B cell (primary cell): ENCODE data around the gene ECT2L. TPM values are rescaled to one million over a fixed set of nuclear protein-coding genes. Genes with fewer than 3 reads are reported as not detected.

Source experiments
- ATAC-seq: fragments of 200-7000 bp; cut with Tn5 transposase; one replicate; pipeline ENCODE4 v1.10.0; 2021; ENCODE audit warnings: low read depth, mild to moderate bottlenecking, moderate number of reproducible peaks, moderate library complexity
- CTCF ChIA-PET: fragments of 350-600 bp; sonication (Branson Sonifier 250); formaldehyde crosslinking; loops from one replicate; lab custom pipeline; 2021; ENCODE audit warnings: antibody characterized with exemption, inconsistent platforms; lab: Charles Lee
- POLR2A ChIA-PET: fragments of 350-600 bp; sonication (Branson Sonifier 250); formaldehyde crosslinking; loops from one replicate; lab custom pipeline; 2021; ENCODE audit warnings: antibody characterized with exemption; lab: Charles Lee
- DNase-seq: peaks from one replicate; pipeline ENCODE4 v3.0.0; 2013
- H2AFZ ChIP-seq: 2 replicates; pipeline ENCODE4 v1.6.1; 2012; ENCODE audit warnings: mild to moderate bottlenecking, low read depth, low read length; ENCODE audit not compliant: insufficient read depth, poor library complexity, severe bottlenecking
- H3K27ac ChIP-seq, 2 donors: 1 replicate in 1 of 2; 2 replicates in 1 of 2; pipeline ENCODE4 v1.5.1; 2012 to 2013; ENCODE audit warnings: low read length in 2 of 2, mild to moderate bottlenecking in 2 of 2, moderate library complexity in 1 of 2
- H3K27me3 ChIP-seq, 4 experiments: fragments of 200-600 bp in 1 of 4; sonication (generic) in 1 of 4; replicated peaks in 1 of 4; 1 replicate in 2 of 4; 2 replicates in 2 of 4; pipeline versions ENCODE4 v1.6.1 to v1.7.0; 2013 to 2016; ENCODE audit warnings: low read length in 3 of 4, mild to moderate bottlenecking in 2 of 4, mixed read lengths in 1 of 4, moderate library complexity in 1 of 4; ENCODE audit not compliant: insufficient read depth in 4 of 4, control insufficient read depth in 3 of 4; ENCODE audit errors: control extremely low read depth in 1 of 4
- H3K36me3 ChIP-seq, 2 experiments: replicated peaks in 1 of 2; 1 replicate in 1 of 2; 2 replicates in 1 of 2; pipeline versions ENCODE4 v1.6.1 to v1.7.1; 2013; ENCODE audit warnings: low read length in 1 of 2; ENCODE audit not compliant: insufficient read depth in 2 of 2, control insufficient read depth in 1 of 2; ENCODE audit errors: control extremely low read depth in 1 of 2, extremely low read depth in 1 of 2
- H3K4me1 ChIP-seq, 2 donors: fragments of 200-600 bp in 1 of 2; sonication (generic) in 1 of 2; 1 replicate in 1 of 2; 2 replicates in 1 of 2; pipeline versions ENCODE4 v1.5.1 to v1.6.1; 2013 to 2017; ENCODE audit warnings: low read length in 2 of 2; ENCODE audit not compliant: control insufficient read depth in 2 of 2, insufficient read depth in 2 of 2
- H3K4me2 ChIP-seq: replicated peaks from 2 replicates; pipeline ENCODE3; 2012; ENCODE audit warnings: mild to moderate bottlenecking, low read depth, low read length; ENCODE audit not compliant: poor library complexity, severe bottlenecking
- H3K4me3 ChIP-seq, 5 experiments: fragments of 200-600 bp in 1 of 5; sonication (generic) in 1 of 5; 1 replicate in 3 of 5; 2 replicates in 2 of 5; pipeline versions ENCODE4 v1.5.1 to v1.7.0; 2011 to 2016; ENCODE audit warnings: low read length in 4 of 5, mild to moderate bottlenecking in 4 of 5, low read depth in 2 of 5, control low read depth in 1 of 5, moderate library complexity in 1 of 5; ENCODE audit not compliant: insufficient read depth in 1 of 5; ENCODE audit errors: control extremely low read depth in 1 of 5, extremely low read depth in 1 of 5
- H3K79me2 ChIP-seq: fragments of 200-600 bp; sonication (generic); one replicate; pipeline ENCODE4 v1.6.0; 2016; ENCODE audit warnings: low read length; ENCODE audit not compliant: control insufficient read depth, insufficient read depth
- H3K9ac ChIP-seq: fragments of 200-600 bp; sonication (generic); 2 replicates; pipeline ENCODE4 v1.6.1; 2017; ENCODE audit warnings: mild to moderate bottlenecking, low read length, moderate library complexity
- H3K9me3 ChIP-seq, 3 donors: one replicate each; pipeline versions ENCODE4 v1.6.1 to v1.7.1; 2013; ENCODE audit warnings: low read length in 2 of 3; ENCODE audit not compliant: control insufficient read depth in 2 of 3, insufficient read depth in 1 of 3; ENCODE audit errors: control extremely low read depth in 1 of 3
- H4K20me1 ChIP-seq: 2 replicates; pipeline ENCODE4 v1.6.0; 2012; ENCODE audit warnings: mild to moderate bottlenecking, low read length; ENCODE audit not compliant: insufficient read depth, control insufficient read depth, poor library complexity, severe bottlenecking
- H3K27ac Mint-ChIP-seq: one replicate; pipeline ENCODE4 v1.8.0; 2021; ENCODE audit warnings: mixed read lengths
- H3K27me3 Mint-ChIP-seq: one replicate; pipeline ENCODE4 v1.8.0; 2021; ENCODE audit warnings: mixed read lengths
- H3K4me1 Mint-ChIP-seq: one replicate; pipeline ENCODE4 v1.8.0; 2021; ENCODE audit warnings: mixed read lengths
- H3K4me3 Mint-ChIP-seq: one replicate; pipeline ENCODE4 v1.8.0; 2021; ENCODE audit warnings: mixed read lengths
- H3K9me3 Mint-ChIP-seq: one replicate; pipeline ENCODE4 v1.8.0; 2022; ENCODE audit warnings: mixed read lengths; ENCODE audit not compliant: insufficient read depth
- EZH2 ChIP-seq: IDR thresholded peaks from 2 replicates; pipeline ENCODE4 v1.6.1; 2012; ENCODE audit warnings: borderline replicate concordance, low read depth, mild to moderate bottlenecking, moderate library complexity, low read length; ENCODE audit not compliant: insufficient read depth, poor library complexity, severe bottlenecking
- WGBS: methylation state at CpG from one replicate; pipeline ENCODE4 v1.1.5; 2013; ENCODE audit warnings: missing lambda C conversion rate; ENCODE audit not compliant: insufficient coverage; 5-methylcytosine and 5-hydroxymethylcytosine counted together
- intact Hi-C: fragments of 100-400 bp; cut with micrococcal nuclease; formaldehyde crosslinking; loops from one replicate; pipeline ENCODE4 v1.10.0; 2022
- polyA plus RNA-seq: library from polyadenylated mRNA; depleted of rRNA; stranded (reverse); fragments of >200 nt; gene quantifications from 2 replicates; pipeline ENCODE4 v1.2.3, GENCODE V29; 2012
- total RNA-seq, 2 donors: library from RNA; stranded (reverse); fragments of 120-200 nt in 1 of 2; gene quantifications; 1 replicate in 1 of 2; 2 replicates in 1 of 2; pipeline versions ENCODE4 v1.2.3 to v1.2.4, GENCODE V29; 2013 to 2022
- TF ChIP-seq, protein P1 (sequence below): fragments of 200-600 bp; IDR thresholded peaks from one replicate; pipeline ENCODE4 v1.8.0; 2022; ENCODE audit warnings: antibody characterized with exemption, mild to moderate bottlenecking

ECT2L gene
- total and polyA plus RNA-seq, 2 donors (not counting 1 experiment from before 2014, with no cell fraction given), result not detected

DNA sequence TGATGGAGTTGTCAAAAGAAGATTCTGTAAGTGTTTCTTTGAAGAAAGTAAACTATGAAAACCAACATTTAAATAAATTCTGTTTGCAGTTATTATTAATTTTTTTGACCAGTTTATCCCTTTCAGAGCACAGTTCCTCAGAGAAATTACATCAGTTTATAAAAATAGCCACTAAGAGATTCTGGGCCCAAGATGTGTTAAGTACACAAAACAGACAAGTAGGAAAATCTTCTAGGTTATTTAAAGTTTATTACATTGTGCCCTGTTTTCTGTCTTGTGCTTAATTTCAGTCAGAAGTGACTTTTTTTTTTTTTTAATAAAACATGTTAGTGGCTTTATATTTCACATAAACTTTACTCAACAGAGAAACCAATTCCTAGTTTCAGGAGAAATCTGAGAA, 72.3 kb downstream of the ECT2L start:
- H3K27ac ChIP-seq, result no peak overlapping the region
- H3K4me3 ChIP-seq, result no peak overlapping the region
- peaks cover 6% of the 10 kb centered on the region for H3K4me1 Mint-ChIP-seq
- no peak overlapping the region for H3K4me3 Mint-ChIP-seq
- no peaks in the 10 kb centered on the region for H4K20me1 ChIP-seq
- H3K9me3 ChIP-seq, result peaks cover 0 to 3% (median 0%) of the 10 kb centered on the region in 3 donors
- DNase-seq (no peak), ATAC-seq (no peak)
- H3K27ac Mint-ChIP-seq, result no peak overlapping the region
- POLR2A ChIA-PET, result interaction anchor here (0.7 kb wide), 1 partner anchor 47 kb away, joined by 3 read pairs; no protein-coding TSS in a partner anchor
- no peak overlapping the region for H3K9ac ChIP-seq
- no peaks in the 10 kb centered on the region for H3K36me3 ChIP-seq
- no peaks in the 10 kb centered on the region for H3K27me3 Mint-ChIP-seq
- H3K27me3 ChIP-seq, result no peaks in the 10 kb centered on the region
- no peak overlapping the region for H2AFZ ChIP-seq
- TF ChIP-seq EZH2, result no peak
- TF ChIP-seq, protein P1, sequence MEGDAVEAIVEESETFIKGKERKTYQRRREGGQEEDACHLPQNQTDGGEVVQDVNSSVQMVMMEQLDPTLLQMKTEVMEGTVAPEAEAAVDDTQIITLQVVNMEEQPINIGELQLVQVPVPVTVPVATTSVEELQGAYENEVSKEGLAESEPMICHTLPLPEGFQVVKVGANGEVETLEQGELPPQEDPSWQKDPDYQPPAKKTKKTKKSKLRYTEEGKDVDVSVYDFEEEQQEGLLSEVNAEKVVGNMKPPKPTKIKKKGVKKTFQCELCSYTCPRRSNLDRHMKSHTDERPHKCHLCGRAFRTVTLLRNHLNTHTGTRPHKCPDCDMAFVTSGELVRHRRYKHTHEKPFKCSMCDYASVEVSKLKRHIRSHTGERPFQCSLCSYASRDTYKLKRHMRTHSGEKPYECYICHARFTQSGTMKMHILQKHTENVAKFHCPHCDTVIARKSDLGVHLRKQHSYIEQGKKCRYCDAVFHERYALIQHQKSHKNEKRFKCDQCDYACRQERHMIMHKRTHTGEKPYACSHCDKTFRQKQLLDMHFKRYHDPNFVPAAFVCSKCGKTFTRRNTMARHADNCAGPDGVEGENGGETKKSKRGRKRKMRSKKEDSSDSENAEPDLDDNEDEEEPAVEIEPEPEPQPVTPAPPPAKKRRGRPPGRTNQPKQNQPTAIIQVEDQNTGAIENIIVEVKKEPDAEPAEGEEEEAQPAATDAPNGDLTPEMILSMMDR, result no peak
- H3K9me3 Mint-ChIP-seq, result no peaks in the 10 kb centered on the region
- intact Hi-C loops, result no loop called here
- no peaks in the 10 kb centered on the region for H3K4me1 ChIP-seq
- CTCF ChIA-PET, result no interaction called here
- no peaks in the 10 kb centered on the region for H3K79me2 ChIP-seq
- H3K4me2 ChIP-seq, result no peak overlapping the region

DNA sequence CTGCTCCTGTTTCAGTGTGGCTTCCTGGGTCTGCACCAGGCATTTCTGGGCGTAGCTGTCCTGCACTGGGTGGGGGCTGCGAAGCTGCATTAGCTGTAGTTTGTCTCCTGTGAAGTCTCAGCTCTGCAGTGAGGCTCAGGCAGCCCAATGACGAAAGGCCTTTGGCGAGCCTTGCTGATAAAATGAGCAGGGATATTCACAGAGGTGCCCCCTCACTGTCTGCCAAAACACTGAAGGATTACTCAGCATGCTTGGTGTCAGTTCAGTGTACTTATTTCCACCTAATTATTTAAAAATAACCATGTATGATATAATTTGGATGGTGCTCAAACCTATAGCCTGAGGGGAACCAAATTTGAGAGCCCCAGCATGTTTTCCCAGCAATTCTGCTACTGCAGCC, 73.5 kb downstream of the ECT2L start:
- no peaks in the 10 kb centered on the region for H4K20me1 ChIP-seq
- H3K9ac ChIP-seq, result no peak overlapping the region
- TF ChIP-seq, protein P1, result no peak
- no peak for TF ChIP-seq EZH2
- CTCF ChIA-PET, result no interaction called here
- H3K27ac ChIP-seq, result no peak overlapping the region
- H3K9me3 ChIP-seq, result peaks cover 0 to 3% (median 0%) of the 10 kb centered on the region in 3 donors
- POLR2A ChIA-PET, result no interaction called here
- no peaks in the 10 kb centered on the region for H3K4me1 ChIP-seq
- 93% methylated on average over 4 of the region's 4 CpGs for WGBS
- H3K4me3 ChIP-seq, result no peak overlapping the region
- no peak overlapping the region for H2AFZ ChIP-seq
- Mint-ChIP-seq H3K4me3 (no peak overlapping the region), H3K27ac (no peak overlapping the region), H3K9me3 (no peaks in the 10 kb centered on the region), H3K4me1 (peaks cover 6% of the 10 kb centered on the region), H3K27me3 (no peaks in the 10 kb centered on the region)
- no peaks in the 10 kb centered on the region for H3K79me2 ChIP-seq
- H3K27me3 ChIP-seq, result no peaks in the 10 kb centered on the region
- H3K36me3 ChIP-seq, result no peaks in the 10 kb centered on the region
- H3K4me2 ChIP-seq, result no peak overlapping the region
- no peak for DNase-seq
- no peak for ATAC-seq
- intact Hi-C loops, result no loop called here
